GM19468 (cell line): ENCODE measurements around the gene YWHAB.

Experiments
- ATAC-seq: cut with Tn5 transposase; IDR thresholded peaks from one replicate; pipeline ENCODE4 v1.9.1; 2021; ENCODE audit warnings: mild to moderate bottlenecking, moderate library complexity, moderate number of reproducible peaks; ENCODE audit not compliant: unreplicated experiment; ENCODE audit errors: extremely low read depth

The YWHAB gene

GRCh38 chr20:44948107-44948506 lies 62.6 kb downstream of the YWHAB start:
- no peak for ATAC-seq

GRCh38 chr20:44948513-44948912 lies 63.0 kb downstream of the YWHAB start:
- ATAC-seq: no peak

GRCh38 chr20:44950368-44950767 lies 64.9 kb downstream of the YWHAB start:
- no peak for ATAC-seq

- no peak for ATAC-seq
Measured at GRCh38 chr20:44952731-44953130, 67.2 kb downstream of the YWHAB start.

- no peak for ATAC-seq
Measured at GRCh38 chr20:44954211-44954610, 68.7 kb downstream of the YWHAB start.

GRCh38 chr20:44955270-44955669 lies 69.8 kb downstream of the YWHAB start:
- ATAC-seq: no peak

GRCh38 chr20:44956410-44956809 lies 70.9 kb downstream of the YWHAB start:
- no peak for ATAC-seq
